Thymus (tissue), 14 donors: ENCODE measurements around the gene EIF4EBP3. TPM values are rescaled to one million over a fixed set of nuclear protein-coding genes. Genes with fewer than 3 reads are reported as not detected.

Experiments used
- DNase-seq, 9 donors: peaks; one replicate each; pipeline ENCODE4 v3.0.0-alpha.2; 2013; ENCODE audit warnings: low spot score in 9 of 9, low read depth in 6 of 9, missing footprints in 1 of 9
- H3K27ac ChIP-seq, 2 donors: one replicate each; pipeline ENCODE4 v1.5.1; 2013; ENCODE audit warnings: control low read depth in 1 of 2, low read depth in 1 of 2, low read length in 1 of 2, mild to moderate bottlenecking in 1 of 2, moderate library complexity in 1 of 2
- H3K27me3 ChIP-seq, 2 donors: one replicate each; pipeline ENCODE4 v1.5.1; 2013; ENCODE audit warnings: low read length in 1 of 2; ENCODE audit not compliant: control insufficient read depth in 2 of 2, insufficient read depth in 1 of 2
- H3K36me3 ChIP-seq, 2 donors: one replicate each; pipeline ENCODE4 v1.5.1; 2013; ENCODE audit warnings: low read length in 1 of 2, mild to moderate bottlenecking in 1 of 2, moderate library complexity in 1 of 2; ENCODE audit not compliant: control insufficient read depth in 2 of 2, insufficient read depth in 2 of 2
- H3K4me1 ChIP-seq, 2 donors: one replicate each; pipeline ENCODE4 v1.5.1; 2013; ENCODE audit warnings: low read length in 2 of 2; ENCODE audit not compliant: control insufficient read depth in 2 of 2, insufficient read depth in 2 of 2
- H3K4me3 ChIP-seq, 2 donors: one replicate each; pipeline ENCODE4 v1.5.1; 2013; ENCODE audit warnings: low read length in 2 of 2, control low read depth in 1 of 2, mild to moderate bottlenecking in 1 of 2
- H3K9me3 ChIP-seq, 2 donors: one replicate each; pipeline ENCODE4 v1.5.1; 2013; ENCODE audit warnings: low read length in 1 of 2, mild to moderate bottlenecking in 1 of 2; ENCODE audit not compliant: control insufficient read depth in 2 of 2, insufficient read depth in 1 of 2
- WGBS: extraction: QIAGEN DNeasy Blood & Tissue Kit; methylation state at CpG from one replicate; pipeline ENCODE4 v1.1.7; 2013; 5-methylcytosine and 5-hydroxymethylcytosine counted together
- long read RNA-seq, 10 donors: transcript quantifications; one replicate each; lab custom pipeline, GENCODE V29; 2026
- polyA plus RNA-seq: library from polyadenylated mRNA; stranded (reverse); fragments of 200-250 nt; gene quantifications from one replicate; pipeline ENCODE4 v1.2.3, GENCODE V29; 2013
- total RNA-seq: library from RNA; stranded (reverse); fragments of 120-200 nt; gene quantifications from one replicate; pipeline ENCODE4 v1.2.4, GENCODE V29; 2013
- donor health status: healthy.

EIF4EBP3 gene
- total RNA-seq (4.5 TPM), polyA plus RNA-seq (48.7 TPM)
- long read RNA-seq, donor 1, result 0 reads
- long read RNA-seq, donor 2, result 0 reads
- long read RNA-seq, donor 3, transcript EIF4EBP3-201 (3 exons, 691 nt), result major isoform, 5 of 5 reads
- long read RNA-seq, donor 3, partial matches to known transcripts, result 0 of 5 reads
- long read RNA-seq, donor 3, other reads (novel, unspliced or antisense), result 0 of 5 reads
- long read RNA-seq, donor 4, transcript EIF4EBP3-201 (3 exons, 691 nt), result major isoform, 6 of 6 reads
- long read RNA-seq, donor 4, partial matches to known transcripts, result 0 of 6 reads
- long read RNA-seq, donor 4, other reads (novel, unspliced or antisense), result 0 of 6 reads
- long read RNA-seq, donor 5, transcript EIF4EBP3-201 (3 exons, 691 nt), result major isoform, 7 of 7 reads
- long read RNA-seq, donor 5, partial matches to known transcripts, result 0 of 7 reads
- long read RNA-seq, donor 5, other reads (novel, unspliced or antisense), result 0 of 7 reads
- long read RNA-seq, donor 6, partial matches to known transcripts, result 0 of 4 reads
- long read RNA-seq, donor 6, other reads (novel, unspliced or antisense), result 0 of 4 reads
- long read RNA-seq, donor 7, transcript EIF4EBP3-201 (3 exons, 691 nt), result major isoform, 5 of 10 reads
- long read RNA-seq, donor 7, partial matches to known transcripts, result 5 of 10 reads
- long read RNA-seq, donor 7, other reads (novel, unspliced or antisense), result 0 of 10 reads
- long read RNA-seq, donor 8, partial matches to known transcripts, result 0 of 3 reads
- long read RNA-seq, donor 8, other reads (novel, unspliced or antisense), result 0 of 3 reads
- long read RNA-seq, donor 9, partial matches to known transcripts, result 0 of 1 reads
- long read RNA-seq, donor 9, other reads (novel, unspliced or antisense), result 0 of 1 reads
- long read RNA-seq, donor 10, transcript EIF4EBP3-201 (3 exons, 691 nt), result major isoform, 8 of 8 reads
- long read RNA-seq, donor 10, partial matches to known transcripts, result 0 of 8 reads
- long read RNA-seq, donor 10, other reads (novel, unspliced or antisense), result 0 of 8 reads

DNA sequence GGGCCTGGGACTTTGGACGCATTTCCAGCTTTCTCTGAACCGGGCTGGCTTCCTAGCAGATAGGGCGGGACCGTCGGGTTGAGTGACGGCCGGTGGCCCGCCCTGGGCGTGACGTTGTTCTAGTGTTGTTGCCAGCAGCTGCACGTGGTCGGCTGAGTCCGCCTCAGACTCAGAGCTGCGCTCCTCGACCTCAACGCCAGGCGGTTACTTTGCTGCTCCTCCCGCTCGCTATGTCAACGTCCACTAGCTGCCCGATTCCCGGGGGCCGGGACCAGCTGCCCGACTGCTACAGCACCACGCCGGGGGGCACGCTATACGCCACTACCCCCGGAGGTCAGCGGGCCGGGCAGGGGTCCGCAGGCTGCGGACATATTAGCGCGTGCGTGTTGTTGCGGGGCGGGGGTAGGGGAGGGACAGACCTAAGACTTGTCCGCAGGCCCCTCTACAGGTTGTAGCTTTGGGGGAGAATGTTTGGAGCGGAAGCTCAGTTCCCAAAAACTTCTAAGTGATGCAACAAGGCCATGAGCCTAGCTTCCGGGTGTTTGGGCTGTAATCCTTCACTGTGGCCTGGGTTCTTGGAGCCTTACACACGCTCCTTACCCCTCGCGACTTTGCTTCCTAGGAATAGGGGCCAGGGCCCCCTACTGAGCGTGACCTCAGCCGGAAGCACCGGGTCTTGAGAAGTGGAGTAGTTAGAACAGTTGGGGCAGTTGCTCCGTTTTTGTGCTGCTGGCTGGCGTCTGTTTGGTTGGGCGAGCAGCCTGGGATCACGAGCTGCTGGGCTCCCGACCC lies at the start of gene EIF4EBP3:
Gene EIF4EBP3, plus strand, starts transcription at position 155 of the 792 bp plus-strand sequence. Its CDS starts 76 bp downstream, at position 231.
- Histone ChIP-seq H3K27ac (peak within 1 kb of the TSS; percentile 86 to 92), H3K4me3 (peak within 1 kb of the TSS; percentile 54 to 64), H3K27me3 (no peaks in the 10 kb centered on the region), H3K9me3 (no peaks in the 10 kb centered on the region), H3K4me1 (peaks cover 9 to 30% of the 10 kb centered on the region in 2 donors), H3K36me3 (peaks cover 27 to 54% of the 10 kb centered on the region in 2 donors)
- WGBS, result 1% methylated on average over 52 of the region's 52 CpGs
- DNase-seq, result peak; percentile 59 to 87 (median 71)

DNA sequence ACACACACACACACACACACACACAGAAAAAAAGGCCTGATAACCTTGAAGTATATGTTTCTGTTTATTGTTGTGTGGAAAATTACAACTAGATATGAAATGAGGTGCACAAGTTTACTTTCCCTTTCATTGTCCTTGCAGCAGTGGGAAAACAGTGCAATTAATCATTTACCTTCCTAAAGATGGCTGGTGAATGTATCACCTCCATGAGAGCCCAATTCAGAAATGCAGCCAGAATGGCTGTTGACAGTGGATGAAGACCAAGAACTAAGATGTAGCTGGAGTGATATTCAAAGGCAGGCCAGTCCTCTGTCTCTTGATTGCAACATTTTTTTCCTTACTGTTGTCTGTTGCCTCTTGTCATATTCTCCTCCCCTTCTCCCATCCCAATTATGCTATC lies 49.6 kb upstream of the EIF4EBP3 start:
- H3K36me3 ChIP-seq, result peaks cover 14 to 26% of the 10 kb centered on the region in 2 donors
- no peaks in the 10 kb centered on the region for H3K27me3 ChIP-seq
- no peak overlapping the region for H3K27ac ChIP-seq
- H3K9me3 ChIP-seq, result no peaks in the 10 kb centered on the region
- H3K4me3 ChIP-seq, result no peak overlapping the region
- H3K4me1 ChIP-seq, result no peaks in the 10 kb centered on the region
- no peak for DNase-seq

DNA sequence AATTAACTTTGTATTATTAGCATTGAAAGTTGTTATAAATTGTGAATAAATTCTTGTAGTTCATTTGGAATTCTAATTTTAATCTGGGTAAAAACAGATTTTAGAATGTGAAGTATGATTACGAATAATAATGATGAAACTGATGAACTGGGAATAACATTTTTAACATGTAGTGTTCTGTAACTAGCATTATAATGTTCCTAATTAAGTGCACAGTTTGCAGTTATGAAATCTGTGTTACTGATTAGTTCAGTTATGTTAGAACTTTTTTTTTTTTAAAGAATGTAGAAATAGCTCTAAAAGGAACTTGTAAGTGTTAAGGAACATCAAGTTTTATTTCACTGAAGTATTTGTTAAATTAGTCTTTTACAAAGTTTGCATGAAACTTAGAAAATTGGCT lies 48.9 kb upstream of the EIF4EBP3 start:
- DNase-seq, result no peak
- H3K4me3 ChIP-seq, result no peak overlapping the region
- H3K27ac ChIP-seq, result no peak overlapping the region
- no peaks in the 10 kb centered on the region for H3K4me1 ChIP-seq
- H3K27me3 ChIP-seq, result no peaks in the 10 kb centered on the region
- H3K9me3 ChIP-seq, result no peaks in the 10 kb centered on the region
- H3K36me3 ChIP-seq, result peaks cover 14 to 24% of the 10 kb centered on the region in 2 donors
- 99% methylated on average over 1 of the region's 1 CpG for WGBS

DNA sequence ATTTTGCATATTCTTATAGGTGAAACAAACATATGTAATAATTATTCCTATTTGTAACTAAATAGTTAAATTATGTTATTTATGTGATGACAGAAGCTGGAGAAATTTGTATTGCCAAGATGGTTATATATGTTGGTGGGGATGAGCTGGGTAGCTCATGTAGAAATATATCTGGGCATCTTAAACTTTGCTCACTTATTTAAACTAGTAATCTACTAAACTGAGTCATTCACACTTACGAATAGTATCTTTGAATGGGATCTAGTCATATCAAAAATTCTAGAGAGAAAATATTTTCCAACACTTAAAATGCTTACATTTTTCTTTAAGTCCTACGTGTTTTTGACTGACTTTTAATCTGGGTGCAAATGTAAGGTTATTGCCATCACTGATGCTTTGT lies 44.6 kb upstream of the EIF4EBP3 start:
- Histone ChIP-seq H3K27me3 (no peaks in the 10 kb centered on the region), H3K4me1 (no peaks in the 10 kb centered on the region), H3K36me3 (peaks cover 12 to 41% of the 10 kb centered on the region in 2 donors), H3K9me3 (no peaks in the 10 kb centered on the region), H3K4me3 (no peak overlapping the region), H3K27ac (no peak overlapping the region)
- no peak for DNase-seq
- 96% methylated on average over 2 of the region's 2 CpGs for WGBS

DNA sequence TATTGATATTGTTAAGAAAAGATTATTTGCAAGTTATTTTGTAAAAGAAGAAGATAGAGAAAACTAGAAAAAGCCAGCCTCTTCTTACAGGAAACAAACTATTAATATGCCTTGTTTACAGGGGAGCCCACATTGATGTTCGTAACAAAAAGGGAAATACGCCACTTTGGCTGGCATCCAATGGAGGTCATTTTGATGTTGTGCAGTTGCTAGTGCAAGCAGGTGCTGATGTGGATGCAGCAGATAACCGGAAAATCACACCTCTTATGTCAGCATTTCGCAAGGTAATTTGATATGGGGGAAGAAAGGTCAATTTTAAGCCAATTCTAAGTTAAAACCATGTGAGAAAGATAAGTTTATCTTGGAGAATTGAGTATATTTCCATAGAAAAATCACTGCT lies 37.6 kb upstream of the EIF4EBP3 start:
- 88% methylated on average over 4 of the region's 4 CpGs for WGBS
- no peaks in the 10 kb centered on the region for H3K9me3 ChIP-seq
- no peaks in the 10 kb centered on the region for H3K27me3 ChIP-seq
- DNase-seq, result no peak
- peaks cover 36 to 84% of the 10 kb centered on the region in 2 donors for H3K36me3 ChIP-seq
- H3K4me1 ChIP-seq, result no peaks in the 10 kb centered on the region
- H3K27ac ChIP-seq, result no peak overlapping the region
- H3K4me3 ChIP-seq, result no peak overlapping the region

DNA sequence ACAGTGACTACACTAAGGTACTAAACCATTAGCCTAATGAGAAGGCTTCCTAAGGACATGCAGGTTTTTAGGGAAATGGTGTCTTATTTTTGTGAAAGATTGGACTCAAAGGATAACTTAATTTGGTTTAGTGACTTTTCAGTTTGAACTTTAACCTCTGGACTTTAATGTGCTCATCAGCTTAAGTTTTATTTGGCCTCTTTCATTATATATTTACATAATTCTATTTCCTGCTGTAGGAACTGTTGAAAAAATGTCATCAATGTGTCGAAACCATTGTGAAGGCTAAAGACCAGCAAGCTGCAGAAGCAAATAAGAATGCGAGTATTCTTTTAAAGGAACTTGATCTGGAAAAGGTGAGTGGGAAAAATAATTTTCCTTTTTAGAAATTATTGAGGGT lies 34.3 kb upstream of the EIF4EBP3 start:
- Histone ChIP-seq H3K4me3 (no peak overlapping the region), H3K36me3 (peaks cover 31 to 56% of the 10 kb centered on the region in 2 donors), H3K9me3 (no peaks in the 10 kb centered on the region), H3K27me3 (no peaks in the 10 kb centered on the region), H3K4me1 (no peaks in the 10 kb centered on the region), H3K27ac (no peak overlapping the region)
- DNase-seq, result no peak
- WGBS, result 97% methylated on average over 2 of the region's 2 CpGs

DNA sequence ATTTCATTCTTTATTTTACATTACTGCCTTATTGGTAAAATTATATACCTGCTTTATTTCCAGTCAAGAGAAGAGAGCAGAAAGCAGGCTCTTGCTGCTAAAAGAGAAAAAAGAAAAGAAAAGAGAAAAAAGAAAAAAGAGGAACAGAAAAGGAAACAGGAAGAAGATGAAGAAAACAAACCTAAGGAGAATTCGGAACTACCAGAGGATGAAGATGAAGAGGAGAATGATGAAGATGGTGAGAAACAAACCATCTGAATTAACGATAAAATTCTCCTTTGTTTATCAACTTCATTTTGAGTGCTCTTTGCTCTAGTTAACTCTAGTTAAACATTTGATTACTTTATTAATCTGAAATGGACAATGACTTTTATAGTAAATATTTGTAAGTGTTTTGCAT lies 23.5 kb upstream of the EIF4EBP3 start:
- H3K36me3 ChIP-seq, result peaks cover 28 to 43% of the 10 kb centered on the region in 2 donors
- no peak overlapping the region for H3K27ac ChIP-seq
- H3K9me3 ChIP-seq, result no peaks in the 10 kb centered on the region
- DNase-seq, result no peak
- H3K4me1 ChIP-seq, result no peaks in the 10 kb centered on the region
- H3K27me3 ChIP-seq, result no peaks in the 10 kb centered on the region
- no peak overlapping the region for H3K4me3 ChIP-seq
- WGBS, result 96% methylated on average over 2 of the region's 2 CpGs

DNA sequence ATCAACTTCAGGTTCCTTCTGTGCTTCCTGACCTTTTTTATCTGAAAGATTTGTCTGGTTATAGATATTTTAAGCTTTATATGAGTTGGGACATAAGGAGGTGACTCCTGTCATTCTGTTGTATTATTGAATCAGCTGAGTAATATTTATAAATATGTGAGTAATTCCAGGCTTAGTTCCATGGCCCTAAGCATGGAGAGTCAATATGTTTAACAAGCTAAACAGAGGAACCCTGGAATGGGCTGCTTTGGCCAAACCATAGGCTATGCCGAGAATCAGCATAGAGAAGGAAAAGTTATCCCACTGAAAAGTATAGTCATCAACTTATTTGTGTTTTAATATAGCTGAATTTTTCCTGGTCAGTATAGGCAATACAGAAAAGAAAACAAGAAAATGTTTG lies 7.2 kb upstream of the EIF4EBP3 start:
- no peaks in the 10 kb centered on the region for H3K9me3 ChIP-seq
- no peak overlapping the region for H3K27ac ChIP-seq
- no peaks in the 10 kb centered on the region for H3K27me3 ChIP-seq
- no peak for DNase-seq
- 100% methylated on average over 1 of the region's 1 CpG for WGBS
- H3K4me1 ChIP-seq, result no peaks in the 10 kb centered on the region
- H3K4me3 ChIP-seq, result no peak overlapping the region
- H3K36me3 ChIP-seq, result peaks cover 16 to 78% of the 10 kb centered on the region in 2 donors
